ENCODE data around the gene PNRC2. TPM values are rescaled to one million over a fixed set of nuclear protein-coding genes. Genes with fewer than 3 reads are reported as not detected.

PNRC2 gene, protein sequence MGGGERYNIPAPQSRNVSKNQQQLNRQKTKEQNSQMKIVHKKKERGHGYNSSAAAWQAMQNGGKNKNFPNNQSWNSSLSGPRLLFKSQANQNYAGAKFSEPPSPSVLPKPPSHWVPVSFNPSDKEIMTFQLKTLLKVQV
- 143 TPM for total RNA-seq
- polyA plus RNA-seq, result 151 TPM
- long read RNA-seq, donor 1, transcript PNRC2-201 (3 exons, 2,416 nt), result major isoform, 20 of 24 reads
- long read RNA-seq, donor 1, partial matches to known transcripts, result 0 of 24 reads
- long read RNA-seq, donor 1, other reads (novel, unspliced or antisense), result 0 of 24 reads
- long read RNA-seq, donor 2, transcript PNRC2-204 (2 exons, 171 nt), result minor isoform, 12 of 288 reads
- long read RNA-seq, donor 2, transcript PNRC2-201 (3 exons, 2,416 nt), result major isoform, 252 of 288 reads
- long read RNA-seq, donor 2, transcript PNRC2-202 (3 exons, 814 nt), result minor isoform, 13 of 288 reads
- long read RNA-seq, donor 2, partial matches to known transcripts, result 10 of 288 reads
- long read RNA-seq, donor 2, other reads (novel, unspliced or antisense), result 0 of 288 reads
- long read RNA-seq, donor 3, transcript PNRC2-201 (3 exons, 2,416 nt), result major isoform, 299 of 345 reads
- long read RNA-seq, donor 3, transcript PNRC2-202 (3 exons, 814 nt), result minor isoform, 9 of 345 reads
- long read RNA-seq, donor 3, transcript PNRC2-204 (2 exons, 171 nt), result minor isoform, 19 of 345 reads
- long read RNA-seq, donor 3, partial matches to known transcripts, result 17 of 345 reads
- long read RNA-seq, donor 3, other reads (novel, unspliced or antisense), result 0 of 345 reads
- long read RNA-seq, donor 4, transcript PNRC2-204 (2 exons, 171 nt), result minor isoform, 8 of 102 reads
- long read RNA-seq, donor 4, transcript PNRC2-201 (3 exons, 2,416 nt), result major isoform, 81 of 102 reads
- long read RNA-seq, donor 4, transcript PNRC2-202 (3 exons, 814 nt), result minor isoform, 5 of 102 reads
- long read RNA-seq, donor 4, partial matches to known transcripts, result 7 of 102 reads
- long read RNA-seq, donor 4, other reads (novel, unspliced or antisense), result 0 of 102 reads
- long read RNA-seq, donor 5, transcript PNRC2-202 (3 exons, 814 nt), result minor isoform, 6 of 327 reads
- long read RNA-seq, donor 5, transcript PNRC2-204 (2 exons, 171 nt), result minor isoform, 23 of 327 reads
- long read RNA-seq, donor 5, transcript PNRC2-201 (3 exons, 2,416 nt), result major isoform, 269 of 327 reads
- long read RNA-seq, donor 5, partial matches to known transcripts, result 28 of 327 reads
- long read RNA-seq, donor 5, other reads (novel, unspliced or antisense), result 0 of 327 reads
- long read RNA-seq, donor 6, transcript PNRC2-204 (2 exons, 171 nt), result minor isoform, 6 of 135 reads
- long read RNA-seq, donor 6, transcript PNRC2-202 (3 exons, 814 nt), result minor isoform, 6 of 135 reads
- long read RNA-seq, donor 6, transcript PNRC2-201 (3 exons, 2,416 nt), result major isoform, 122 of 135 reads
- long read RNA-seq, donor 6, partial matches to known transcripts, result 0 of 135 reads
- long read RNA-seq, donor 6, other reads (novel, unspliced or antisense), result 0 of 135 reads
- long read RNA-seq, donor 7, transcript PNRC2-201 (3 exons, 2,416 nt), result major isoform, 151 of 179 reads
- long read RNA-seq, donor 7, transcript PNRC2-202 (3 exons, 814 nt), result minor isoform, 5 of 179 reads
- long read RNA-seq, donor 7, transcript PNRC2-204 (2 exons, 171 nt), result minor isoform, 14 of 179 reads
- long read RNA-seq, donor 7, partial matches to known transcripts, result 9 of 179 reads
- long read RNA-seq, donor 7, other reads (novel, unspliced or antisense), result 0 of 179 reads
- long read RNA-seq, donor 8, transcript PNRC2-201 (3 exons, 2,416 nt), result major isoform, 41 of 44 reads
- long read RNA-seq, donor 8, partial matches to known transcripts, result 0 of 44 reads
- long read RNA-seq, donor 8, other reads (novel, unspliced or antisense), result 0 of 44 reads
- long read RNA-seq, donor 9, transcript PNRC2-202 (3 exons, 814 nt), result minor isoform, 5 of 194 reads
- long read RNA-seq, donor 9, transcript PNRC2-201 (3 exons, 2,416 nt), result major isoform, 103 of 194 reads
- long read RNA-seq, donor 9, partial matches to known transcripts, result 63 of 194 reads
- long read RNA-seq, donor 9, other reads (novel, unspliced or antisense), result 19 of 194 reads
- long read RNA-seq, donor 10, transcript PNRC2-201 (3 exons, 2,416 nt), result major isoform, 115 of 143 reads
- long read RNA-seq, donor 10, transcript PNRC2-202 (3 exons, 814 nt), result minor isoform, 7 of 143 reads
- long read RNA-seq, donor 10, transcript PNRC2-204 (2 exons, 171 nt), result minor isoform, 12 of 143 reads
- long read RNA-seq, donor 10, partial matches to known transcripts, result 9 of 143 reads
- long read RNA-seq, donor 10, other reads (novel, unspliced or antisense), result 0 of 143 reads

DNA sequence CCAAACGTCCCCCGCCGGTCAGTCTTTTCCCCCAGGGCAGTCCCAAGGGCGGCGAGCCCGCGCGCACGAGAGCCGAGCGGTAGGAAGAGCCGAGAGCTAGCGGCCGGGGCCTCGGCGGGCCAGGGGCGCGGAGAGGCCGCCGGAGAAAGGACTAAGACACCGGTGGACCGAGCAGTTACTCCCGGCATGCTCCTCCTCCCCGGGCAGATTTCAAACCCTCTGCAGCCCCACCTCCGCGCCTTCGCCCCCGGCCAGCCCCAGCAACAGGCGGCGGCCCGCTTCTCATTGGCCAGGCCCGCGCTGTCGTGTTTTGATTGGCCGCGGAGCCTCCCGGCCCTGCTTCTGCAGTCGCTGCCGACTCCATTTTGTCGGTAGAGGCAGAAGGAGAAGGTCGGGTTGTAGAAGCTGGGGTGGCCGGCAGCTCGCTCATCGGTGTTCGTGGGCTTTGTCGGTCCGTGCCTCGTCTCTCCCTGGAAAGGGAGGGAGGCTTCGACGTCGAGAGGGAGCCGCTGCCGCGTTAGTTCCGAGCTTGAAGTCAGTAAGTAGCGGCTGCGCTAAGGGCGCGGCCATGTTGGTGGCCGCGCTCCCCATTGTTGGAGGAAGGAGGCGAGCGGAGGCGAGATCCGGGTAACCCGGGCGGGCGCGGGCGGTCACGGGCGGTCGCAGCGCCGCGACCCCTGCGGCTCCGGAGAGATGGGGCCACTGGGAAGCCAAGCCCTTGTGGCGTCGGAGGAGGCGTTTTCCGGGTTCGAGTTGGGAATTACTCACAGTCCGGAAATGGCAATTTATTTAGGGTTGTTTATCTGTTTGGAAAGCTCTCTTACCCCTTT is at the start of gene PNRC2:
Gene PNRC2 (plus strand): TSS at position 368 of the 830 bp plus-strand sequence. CDS start 1,630 bp downstream, outside the sequence.
- Histone ChIP-seq H3K27me3 (ENCODE audit: control insufficient read depth in 2 of 2, insufficient read depth in 1 of 2, low read length in 1 of 2) (no peaks in the 10 kb centered on the region), H3K4me3 (ENCODE audit: low read length in 2 of 2) (peak within 1 kb of the TSS; percentile 77 to 96), H3K9me3 (ENCODE audit: control insufficient read depth in 2 of 2, insufficient read depth in 1 of 2, low read length in 1 of 2) (no peaks in the 10 kb centered on the region), H3K4me1 (ENCODE audit: control insufficient read depth in 2 of 2, insufficient read depth in 2 of 2, low read length in 2 of 2) (peaks cover 10 to 38% of the 10 kb centered on the region in 2 donors), H3K27ac (ENCODE audit: low read depth in 1 of 2, low read length in 1 of 2) (peak within 1 kb of the TSS; percentile 100), H3K36me3 (ENCODE audit: control insufficient read depth in 2 of 2, insufficient read depth in 2 of 2, low read length in 1 of 2) (peaks cover 0 to 18% of the 10 kb centered on the region in 2 donors)
- DNase-seq (ENCODE audit: low read depth in 6 of 9, low spot score in 9 of 9), result peak; percentile 85 to 98 (median 93)
- under 1% methylated on average over 84 of the region's 84 CpGs for WGBS

DNA sequence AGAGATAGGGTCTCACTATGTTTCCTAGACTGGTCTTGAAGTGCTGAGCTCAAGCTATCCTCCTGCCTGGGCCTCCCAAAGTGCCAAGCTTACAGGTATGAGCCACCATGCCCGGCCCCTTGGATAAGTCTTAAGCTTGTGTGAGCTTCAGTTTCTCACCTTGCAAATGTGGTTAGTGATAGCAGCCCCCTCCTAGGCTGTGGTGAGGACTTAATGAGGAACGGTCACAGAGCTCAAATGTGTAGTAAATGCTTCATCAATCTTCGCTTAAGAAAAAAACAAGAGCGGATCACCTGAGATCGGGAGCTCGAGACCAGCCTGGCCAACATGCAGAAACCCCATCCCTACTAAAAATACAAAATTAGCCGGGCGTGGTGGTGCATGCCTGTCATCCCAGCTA is 49.5 kb upstream of the PNRC2 start:
- no peak for DNase-seq (ENCODE audit: low read depth in 6 of 9, low spot score in 9 of 9)
- Histone ChIP-seq H3K27me3 (ENCODE audit: control insufficient read depth in 2 of 2, insufficient read depth in 1 of 2, low read length in 1 of 2) (no peaks in the 10 kb centered on the region), H3K4me3 (ENCODE audit: low read length in 2 of 2) (no peak overlapping the region), H3K36me3 (ENCODE audit: control insufficient read depth in 2 of 2, insufficient read depth in 2 of 2, low read length in 1 of 2) (no peaks in the 10 kb centered on the region), H3K4me1 (ENCODE audit: control insufficient read depth in 2 of 2, insufficient read depth in 2 of 2, low read length in 2 of 2) (peaks cover 21 to 67% of the 10 kb centered on the region in 2 donors), H3K27ac (ENCODE audit: low read depth in 1 of 2, low read length in 1 of 2) (no peak overlapping the region), H3K9me3 (ENCODE audit: control insufficient read depth in 2 of 2, insufficient read depth in 1 of 2, low read length in 1 of 2) (no peaks in the 10 kb centered on the region)
- 82% methylated on average over 8 of the region's 8 CpGs for WGBS

DNA sequence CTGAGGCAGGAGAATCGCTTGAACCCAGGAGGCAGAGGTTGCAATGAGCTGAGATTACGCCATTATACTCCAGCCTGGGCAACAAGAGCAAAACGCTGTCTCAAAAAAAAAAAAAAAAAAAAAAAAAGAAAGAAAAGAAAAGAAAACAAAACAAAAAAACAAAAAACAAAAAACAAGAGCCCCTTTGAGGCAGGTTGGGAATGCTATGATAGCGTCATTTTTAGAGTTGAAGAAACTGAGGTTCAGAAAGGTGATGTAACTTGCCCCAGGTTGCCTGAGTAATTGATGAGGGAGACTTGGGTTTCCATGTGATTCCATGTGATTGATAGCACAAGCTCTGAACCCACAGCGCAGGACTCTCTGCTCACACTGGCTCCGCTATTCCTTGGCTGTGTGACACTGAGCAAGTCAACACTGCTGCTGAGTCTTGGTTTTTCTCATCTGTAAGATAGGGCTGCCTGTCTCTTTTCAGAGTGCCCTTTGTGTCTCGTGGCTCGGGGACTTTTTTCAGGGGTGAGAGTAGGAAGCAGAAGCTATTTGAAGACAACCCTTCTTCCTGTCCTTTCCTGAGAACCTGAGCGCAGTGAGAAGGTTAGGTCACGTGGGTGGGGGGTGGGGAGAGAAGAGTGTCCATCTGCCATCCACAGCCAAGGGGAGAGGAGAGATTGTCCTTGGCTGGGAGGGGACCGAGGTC is 48.9 kb upstream of the PNRC2 start:
- Histone ChIP-seq H3K9me3 (ENCODE audit: control insufficient read depth in 2 of 2, insufficient read depth in 1 of 2, low read length in 1 of 2) (no peaks in the 10 kb centered on the region), H3K4me3 (ENCODE audit: low read length in 2 of 2) (no peak overlapping the region), H3K27ac (ENCODE audit: low read depth in 1 of 2, low read length in 1 of 2) (peak overlapping the region; percentile 39 to 74), H3K36me3 (ENCODE audit: control insufficient read depth in 2 of 2, insufficient read depth in 2 of 2, low read length in 1 of 2) (no peaks in the 10 kb centered on the region), H3K4me1 (ENCODE audit: control insufficient read depth in 2 of 2, insufficient read depth in 2 of 2, low read length in 2 of 2) (peaks cover 21 to 67% of the 10 kb centered on the region in 2 donors), H3K27me3 (ENCODE audit: control insufficient read depth in 2 of 2, insufficient read depth in 1 of 2, low read length in 1 of 2) (no peaks in the 10 kb centered on the region)
- 62% methylated on average over 11 of the region's 11 CpGs for WGBS
- DNase-seq (ENCODE audit: low read depth in 6 of 9, low spot score in 9 of 9), result peak in 1 of 9 donors; percentile 58

DNA sequence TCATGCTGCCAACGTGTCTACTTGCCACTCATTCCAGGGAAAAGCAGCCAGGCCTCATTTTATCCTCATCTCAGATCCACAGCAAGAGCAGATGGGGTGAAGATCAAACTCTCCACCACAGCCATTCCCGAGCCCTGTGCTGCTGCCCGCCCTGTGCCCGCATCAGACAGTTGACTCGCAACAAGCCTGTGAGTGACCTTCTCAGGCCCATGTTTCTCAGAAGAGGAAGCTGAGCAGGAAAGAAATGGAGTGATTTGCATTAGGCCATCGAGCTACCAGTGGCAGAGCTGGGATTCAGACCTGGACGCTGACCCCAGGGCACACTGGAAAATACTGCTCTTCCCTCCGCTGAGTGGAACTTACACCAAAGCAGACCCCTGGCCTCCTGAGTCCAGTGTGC is 47.7 kb upstream of the PNRC2 start:
- Histone ChIP-seq H3K4me1 (ENCODE audit: control insufficient read depth in 2 of 2, insufficient read depth in 2 of 2, low read length in 2 of 2) (peaks cover 23 to 71% of the 10 kb centered on the region in 2 donors), H3K36me3 (ENCODE audit: control insufficient read depth in 2 of 2, insufficient read depth in 2 of 2, low read length in 1 of 2) (no peaks in the 10 kb centered on the region), H3K9me3 (ENCODE audit: control insufficient read depth in 2 of 2, insufficient read depth in 1 of 2, low read length in 1 of 2) (no peaks in the 10 kb centered on the region), H3K27ac (ENCODE audit: low read depth in 1 of 2, low read length in 1 of 2) (no peak overlapping the region), H3K27me3 (ENCODE audit: control insufficient read depth in 2 of 2, insufficient read depth in 1 of 2, low read length in 1 of 2) (no peaks in the 10 kb centered on the region), H3K4me3 (ENCODE audit: low read length in 2 of 2) (no peak overlapping the region)
- 78% methylated on average over 8 of the region's 8 CpGs for WGBS
- DNase-seq (ENCODE audit: low read depth in 6 of 9, low spot score in 9 of 9), result no peak

DNA sequence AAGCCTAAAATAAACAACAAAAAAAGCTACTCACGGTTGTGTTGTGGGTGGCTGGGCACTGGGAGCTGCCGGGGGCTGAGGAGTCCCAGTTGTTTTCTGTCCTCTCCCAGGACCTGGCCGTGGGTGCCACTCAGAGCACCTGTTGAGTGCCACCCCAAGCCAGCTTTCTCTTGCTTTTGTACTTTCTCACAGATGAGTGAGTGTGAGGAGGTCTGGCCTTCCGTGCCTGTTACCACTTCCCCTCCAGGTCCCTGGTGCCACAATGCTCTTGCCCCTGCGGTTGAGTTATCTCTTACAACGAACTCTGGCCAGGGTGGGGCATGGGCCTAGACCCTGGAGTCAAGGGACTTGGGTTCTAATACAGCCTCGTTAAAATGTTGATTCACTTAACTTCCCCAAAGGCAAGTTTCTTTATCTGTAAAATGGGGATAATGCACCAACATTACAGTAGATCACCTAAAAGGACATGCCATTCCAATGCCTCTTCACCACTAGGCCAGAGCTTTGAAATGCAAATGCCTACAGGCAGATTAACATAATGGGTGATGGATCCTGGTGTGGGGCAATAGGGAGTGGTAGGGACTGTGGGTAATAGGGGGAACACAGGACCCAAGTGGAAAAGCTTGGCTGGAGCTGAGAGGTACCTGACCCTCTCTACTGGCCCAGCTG is 46.3 kb upstream of the PNRC2 start, which contains the start of gene CNR2:
Gene CNR2 (minus strand): TSS at position 151 of the 669 bp plus-strand sequence. CDS start 37,745 bp downstream, outside the sequence.
- WGBS, result 6% methylated on average over 7 of the region's 7 CpGs

DNA sequence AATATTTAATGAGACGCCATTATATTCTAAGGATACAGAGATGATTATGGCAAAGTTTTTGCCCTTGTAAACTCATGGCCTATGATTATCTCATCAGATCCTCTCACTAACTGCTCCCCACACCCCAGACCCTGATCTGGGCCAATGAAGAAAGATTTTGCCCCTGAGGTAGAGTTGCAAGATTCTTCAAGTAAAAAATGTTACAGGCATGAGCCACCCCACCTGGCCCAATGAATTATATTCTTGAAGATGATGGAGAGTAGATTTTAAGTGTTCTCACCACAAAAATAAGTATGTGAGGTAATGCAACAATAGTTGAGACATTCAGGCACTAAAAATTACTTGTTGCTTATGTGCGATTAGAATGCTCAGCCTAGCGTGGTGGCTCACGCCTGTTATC is 44.7 kb upstream of the PNRC2 start:
- 97% methylated on average over 4 of the region's 4 CpGs for WGBS
- peaks cover 13 to 50% of the 10 kb centered on the region in 2 donors for H3K4me1 ChIP-seq (ENCODE audit: control insufficient read depth in 2 of 2, insufficient read depth in 2 of 2, low read length in 2 of 2)
- DNase-seq (ENCODE audit: low read depth in 6 of 9, low spot score in 9 of 9), result no peak
- H3K36me3 ChIP-seq (ENCODE audit: control insufficient read depth in 2 of 2, insufficient read depth in 2 of 2, low read length in 1 of 2), result no peaks in the 10 kb centered on the region
- no peaks in the 10 kb centered on the region for H3K9me3 ChIP-seq (ENCODE audit: control insufficient read depth in 2 of 2, insufficient read depth in 1 of 2, low read length in 1 of 2)
- H3K27me3 ChIP-seq (ENCODE audit: control insufficient read depth in 2 of 2, insufficient read depth in 1 of 2, low read length in 1 of 2), result no peaks in the 10 kb centered on the region
- no peak overlapping the region for H3K27ac ChIP-seq (ENCODE audit: low read depth in 1 of 2, low read length in 1 of 2)
- no peak overlapping the region for H3K4me3 ChIP-seq (ENCODE audit: low read length in 2 of 2)

More for the DNA sequence above, 46.3 kb upstream of the PNRC2 start, which contains the start of gene CNR2:
- H3K4me1 ChIP-seq (ENCODE audit: control insufficient read depth in 2 of 2, insufficient read depth in 2 of 2, low read length in 2 of 2), result peaks cover 23 to 62% of the 10 kb centered on the region in 2 donors
- no peaks in the 10 kb centered on the region for H3K27me3 ChIP-seq (ENCODE audit: control insufficient read depth in 2 of 2, insufficient read depth in 1 of 2, low read length in 1 of 2)
- DNase-seq (ENCODE audit: low read depth in 6 of 9, low spot score in 9 of 9), result peak in 3 of 9 donors; percentile 26 to 69 (median 51)
- H3K36me3 ChIP-seq (ENCODE audit: control insufficient read depth in 2 of 2, insufficient read depth in 2 of 2, low read length in 1 of 2), result no peaks in the 10 kb centered on the region
- peak within 1 kb of the TSS in 1 of 2 donors; percentile 73 for H3K27ac ChIP-seq (ENCODE audit: low read depth in 1 of 2, low read length in 1 of 2)
- peak within 1 kb of the TSS in 1 of 2 donors; percentile 13 for H3K4me3 ChIP-seq (ENCODE audit: low read length in 2 of 2)
- no peaks in the 10 kb centered on the region for H3K9me3 ChIP-seq (ENCODE audit: control insufficient read depth in 2 of 2, insufficient read depth in 1 of 2, low read length in 1 of 2)
